Spleen (tissue), 11 donors: ENCODE measurements around the gene LSAMP. TPM values are rescaled to one million over a fixed set of nuclear protein-coding genes. Genes with fewer than 3 reads are reported as not detected.

Experiments used
- DNase-seq: peaks from one replicate; pipeline ENCODE4 v3.0.0-alpha.2; 2020
- H3K27ac ChIP-seq, 8 donors: fragments of 200-600 bp; sonication (generic) in 7 of 8; 1 replicate in 4 of 8; 2 replicates in 4 of 8; pipeline versions ENCODE4 v1.5.0 to v1.8.0; 2016 to 2021; ENCODE audit warnings: inconsistent platforms in 4 of 8, mild to moderate bottlenecking in 4 of 8, moderate library complexity in 1 of 8
- H3K27me3 ChIP-seq, 7 donors: fragments of 200-600 bp; sonication (generic) in 6 of 7; replicated peaks in 1 of 7; 1 replicate in 4 of 7; 2 replicates in 3 of 7; pipeline versions ENCODE4 v1.5.0 to v1.8.0; 2016 to 2021; ENCODE audit warnings: inconsistent platforms in 3 of 7, mild to moderate bottlenecking in 1 of 7
- H3K36me3 ChIP-seq, 6 donors: fragments of 200-600 bp; sonication (generic) in 5 of 6; 1 replicate in 4 of 6; 2 replicates in 2 of 6; pipeline versions ENCODE4 v1.5.0 to v1.8.0; 2016 to 2021; ENCODE audit warnings: inconsistent platforms in 2 of 6
- H3K4me1 ChIP-seq, 6 donors: fragments of 200-600 bp; sonication (generic) in 5 of 6; 1 replicate in 3 of 6; 2 replicates in 3 of 6; pipeline versions ENCODE4 v1.5.0 to v1.8.0; 2016 to 2021; ENCODE audit warnings: inconsistent platforms in 3 of 6
- H3K4me3 ChIP-seq, 8 donors: fragments of 200-600 bp; sonication (generic) in 7 of 8; 1 replicate in 4 of 8; 2 replicates in 4 of 8; pipeline versions ENCODE4 v1.5.0 to v1.8.0; 2016 to 2021; ENCODE audit warnings: inconsistent platforms in 4 of 8, mild to moderate bottlenecking in 4 of 8, moderate library complexity in 2 of 8
- H3K9me3 ChIP-seq, 8 donors: fragments of 200-600 bp; sonication (generic) in 7 of 8; 1 replicate in 4 of 8; 2 replicates in 4 of 8; pipeline versions ENCODE4 v1.5.0 to v1.8.0; 2016 to 2021; ENCODE audit warnings: inconsistent platforms in 4 of 8
- CTCF ChIP-seq, 11 experiments: fragments of 200-600 bp in 7 of 11; fragments of 450-650 bp in 4 of 11; sonication (generic) in 4 of 11; IDR thresholded peaks in 8 of 11; conservative IDR thresholded peaks in 3 of 11; 1 replicate in 7 of 11; 2 replicates in 4 of 11; pipeline versions ENCODE4 v1.4.0 to v1.8.0; 2016 to 2021; ENCODE audit warnings: antibody characterized with exemption in 11 of 11, inconsistent platforms in 4 of 11, mild to moderate bottlenecking in 1 of 11
- POLR2A ChIP-seq, 3 donors: fragments of 450-650 bp; IDR thresholded peaks; one replicate each; pipeline ENCODE4 v1.5.1; 2017; ENCODE audit warnings: antibody characterized with exemption in 3 of 3, mild to moderate bottlenecking in 1 of 3
- POLR2AphosphoS5 ChIP-seq, 3 donors: sonication (generic); formaldehyde crosslinking; IDR thresholded peaks; one replicate each; pipeline ENCODE4 v1.5.1; 2017; ENCODE audit warnings: antibody characterized with exemption in 3 of 3
- WGBS, 5 donors: extraction: QIAGEN DNeasy Blood & Tissue Kit in 3 of 5; methylation state at CpG; one replicate each; pipeline versions ENCODE4 v1.1.5 to v1.1.7; 2013 to 2018; 5-methylcytosine and 5-hydroxymethylcytosine counted together
- intact Hi-C: fragments of 100-400 bp; cut with DNase I; formaldehyde crosslinking; loops from one replicate; pipeline ENCODE4 v1.15.0; 2023; ENCODE audit warnings: low total_unique reads
- polyA plus RNA-seq, 3 donors: library from polyadenylated mRNA; stranded (reverse); fragments of 200-250 nt; gene quantifications; one replicate each; pipeline ENCODE4 v1.2.1, GENCODE V29; 2013
- total RNA-seq, 7 donors: library from RNA; depleted of rRNA in 3 of 7; stranded (reverse); fragments of >200 nt in 3 of 7; fragmentation: NEBNext Ultra II Directional in 4 of 7; extraction: Animal tissue kit (Norgen Biotek cat#: 25700) in 4 of 7; gene quantifications; one replicate each; pipeline versions ENCODE4 v1.1.0 to v1.2.1, GENCODE V29; 2016 to 2021
- donor health status: healthy with polysubstance abuse.
- donor health status: DM: no; HTN: no; CAD: no; lungs with moderate emphysema.
- donor health status: DM: no; HTN: no; CAD: no.
- donor health status: Bipolar disorder and iron deficiency.
- donor health status: healthy.
- donor health status: DM: no; HTN: no; CAD: no.
- donor health status: DM: yes; HTN: yes; CAD: no.

The LSAMP gene
- total and polyA plus RNA-seq, 10 donors = 0.45 to 6.8 (median 1.3) TPM

- 65 to 80% (median 68%) methylated on average over 5 of the region's 5 CpGs for WGBS, 5 donors
- no peak for DNase-seq
- H3K4me1 ChIP-seq = no peaks in the 10 kb centered on the region
Observed at GRCh38 chr3:116200956-116201690, 244.2 kb downstream of the LSAMP start.

GRCh38 chr3:116199063-116199462 lies 246.2 kb downstream of the LSAMP start:
- intact Hi-C loops = no loop called here
- no peaks in the 10 kb centered on the region for H3K4me1 ChIP-seq
- H3K9me3 ChIP-seq = peaks cover 0 to 7% (median 0%) of the 10 kb centered on the region in 8 donors
- no peak overlapping the region for H3K4me3 ChIP-seq
- H3K27ac ChIP-seq = no peak overlapping the region
- H3K27me3 ChIP-seq = no peaks in the 10 kb centered on the region
- TF ChIP-seq POLR2AphosphoS5 (IDR thresholded peaks at IDR 0.05) (no peak), POLR2A (IDR thresholded peaks at IDR 0.05) (no peak), CTCF (IDR thresholded peaks at IDR 0.05 in 8 of 11, conservative IDR thresholded peaks at IDR 0.05 in 3 of 11) (no peak)
- H3K36me3 ChIP-seq = no peaks in the 10 kb centered on the region
- no peak for DNase-seq
- 88 to 98% (median 90%) methylated on average over 2 of the region's 2 CpGs for whole genome bisulfite sequencing, 5 donors

More at GRCh38 chr3:116200956-116201690, 244.2 kb downstream of the LSAMP start:
- intact Hi-C loops = no loop called here
- H3K27me3 ChIP-seq = no peaks in the 10 kb centered on the region
- no peak overlapping the region for H3K4me3 ChIP-seq
- H3K9me3 ChIP-seq = peaks cover 0 to 3% (median 0%) of the 10 kb centered on the region in 8 donors
- no peaks in the 10 kb centered on the region for H3K36me3 ChIP-seq
- TF ChIP-seq POLR2AphosphoS5 (IDR thresholded peaks at IDR 0.05) (no peak), POLR2A (IDR thresholded peaks at IDR 0.05) (no peak), CTCF (IDR thresholded peaks at IDR 0.05 in 8 of 11, conservative IDR thresholded peaks at IDR 0.05 in 3 of 11) (no peak)
- H3K27ac ChIP-seq = no peak overlapping the region

GRCh38 chr3:116198087-116198486 lies 247.2 kb downstream of the LSAMP start:
- no peak overlapping the region for H3K27ac ChIP-seq
- WGBS, 5 donors = 53 to 62% (median 57%) methylated on average over 2 of the region's 2 CpGs
- intact Hi-C loops = no loop called here
- no peaks in the 10 kb centered on the region for H3K36me3 ChIP-seq
- no peak for DNase-seq
- no peak for TF ChIP-seq POLR2AphosphoS5 (IDR thresholded peaks at IDR 0.05)
- no peak for TF ChIP-seq CTCF (IDR thresholded peaks at IDR 0.05 in 8 of 11, conservative IDR thresholded peaks at IDR 0.05 in 3 of 11)
- TF ChIP-seq POLR2A (IDR thresholded peaks at IDR 0.05) = no peak
- H3K4me3 ChIP-seq = no peak overlapping the region
- H3K9me3 ChIP-seq = peaks cover 0 to 5% (median 0%) of the 10 kb centered on the region in 8 donors
- no peaks in the 10 kb centered on the region for H3K4me1 ChIP-seq
- H3K27me3 ChIP-seq = no peaks in the 10 kb centered on the region

- no peak for DNase-seq
- WGBS, 5 donors = 73 to 90% (median 78%) methylated on average over 1 of the region's 1 CpG
- intact Hi-C loops = no loop called here
Observed at GRCh38 chr3:116192464-116192863, 252.8 kb downstream of the LSAMP start.

More at GRCh38 chr3:116192464-116192863, 252.8 kb downstream of the LSAMP start:
- Histone ChIP-seq H3K36me3 (no peaks in the 10 kb centered on the region), H3K4me3 (no peak overlapping the region), H3K4me1 (no peaks in the 10 kb centered on the region), H3K27me3 (no peaks in the 10 kb centered on the region), H3K9me3 (peaks cover 0 to 5% (median 0%) of the 10 kb centered on the region in 8 donors), H3K27ac (no peak overlapping the region)
- TF ChIP-seq POLR2A (IDR thresholded peaks at IDR 0.05) = no peak
